Measurements from ENCODE around the gene DGKG.

The DGKG gene

GRCh38 chr3:186236357-186237020 lies 125.5 kb downstream of the DGKG start:
- DNase-seq = no peak

- DNase-seq = no peak
These were observed 126.5 kb downstream of the DGKG start for GRCh38 chr3:186235554-186235953.

- DNase-seq = no peak
These were observed 127.9 kb downstream of the DGKG start for GRCh38 chr3:186234152-186234551.

GRCh38 chr3:186226482-186226881 lies 135.6 kb downstream of the DGKG start:
- no peak for DNase-seq

GRCh38 chr3:186225603-186226002 lies 136.4 kb downstream of the DGKG start:
- DNase-seq = no peak

GRCh38 chr3:186224041-186224610 lies 137.9 kb downstream of the DGKG start:
- DNase-seq = no peak

GRCh38 chr3:186223476-186223875 lies 138.6 kb downstream of the DGKG start:
- no peak for DNase-seq

GRCh38 chr3:186221760-186222378 lies 140.2 kb downstream of the DGKG start:
- DNase-seq = no peak

- DNase-seq = no peak
These were observed 141.0 kb downstream of the DGKG start for GRCh38 chr3:186220911-186221645.

- DNase-seq = no peak
These were observed 141.7 kb downstream of the DGKG start for GRCh38 chr3:186220365-186220764.

GRCh38 chr3:186219211-186219638 lies 142.8 kb downstream of the DGKG start:
- no peak for DNase-seq

- no peak for DNase-seq
These were observed 143.6 kb downstream of the DGKG start for GRCh38 chr3:186218421-186218820.

- no peak for DNase-seq
These were observed 144.2 kb downstream of the DGKG start for GRCh38 chr3:186217820-186218164.

- DNase-seq = no peak
These were observed 144.9 kb downstream of the DGKG start for GRCh38 chr3:186216900-186217819.

- DNase-seq = no peak
These were observed 147.4 kb downstream of the DGKG start for GRCh38 chr3:186214670-186215069.

- DNase-seq = no peak
These were observed 148.1 kb downstream of the DGKG start for GRCh38 chr3:186213946-186214345.

GRCh38 chr3:186212611-186213010 lies 149.4 kb downstream of the DGKG start:
- DNase-seq = no peak

- no peak for DNase-seq
These were observed 151.1 kb downstream of the DGKG start for GRCh38 chr3:186210852-186211500.

- no peak for DNase-seq
These were observed 152.0 kb downstream of the DGKG start for GRCh38 chr3:186209810-186210752.

GRCh38 chr3:186208296-186208989 lies 153.6 kb downstream of the DGKG start:
- no peak for DNase-seq

Data from NCI-H2081 (cell line).